ENCODE data around the gene ACOXL.

The ACOXL gene

GRCh38 chr2:110828330-110828729 lies 96.0 kb downstream of the ACOXL start:
- no peak for DNase-seq (ENCODE audit: low read depth in 2 of 2)

GRCh38 chr2:110829413-110830146 lies 97.2 kb downstream of the ACOXL start:
- DNase-seq (ENCODE audit: low read depth in 2 of 2) = no peak

DNA sequence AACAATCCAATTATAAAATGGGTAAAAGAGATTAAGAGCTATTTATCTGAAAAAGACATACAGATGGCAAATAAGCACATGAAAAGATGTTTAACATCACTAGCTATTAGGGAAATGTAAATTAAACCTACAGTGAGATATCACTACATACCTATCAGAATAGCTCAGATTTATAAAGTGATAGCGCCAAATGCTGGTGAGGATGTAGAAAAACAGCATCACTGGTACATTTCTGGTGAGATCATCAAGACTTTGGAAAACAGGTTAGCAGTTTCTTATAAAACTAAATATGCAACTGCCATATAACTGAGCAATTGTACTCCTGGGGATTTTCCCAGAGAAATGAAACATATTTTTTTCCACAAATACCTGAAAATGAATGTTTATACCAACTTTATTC lies 100.4 kb downstream of the ACOXL start:
- no peak for DNase-seq (ENCODE audit: low read depth in 2 of 2)

GRCh38 chr2:110834134-110834827 lies 101.9 kb downstream of the ACOXL start:
- no peak for DNase-seq (ENCODE audit: low read depth in 2 of 2)

DNA sequence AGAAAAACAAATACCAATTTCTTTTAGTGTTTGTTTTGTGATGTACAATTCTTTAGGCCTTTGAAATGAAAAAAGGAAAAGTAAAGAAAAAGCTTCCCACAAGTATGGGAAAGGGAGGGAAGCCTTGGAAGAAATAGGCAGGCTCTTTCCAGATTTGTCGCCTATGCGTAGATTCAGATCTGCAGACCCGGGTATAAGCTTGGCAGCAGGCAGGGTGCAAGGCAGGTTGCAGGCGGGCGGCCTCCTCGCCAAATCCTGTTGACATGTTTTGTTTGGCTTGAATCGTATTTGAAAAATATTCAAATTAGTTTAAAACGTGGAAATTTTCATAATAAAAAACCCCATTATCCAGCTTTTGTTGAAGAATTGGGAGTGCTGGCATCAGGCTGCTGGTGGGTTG lies 104.3 kb downstream of the ACOXL start:
- no peak for DNase-seq (ENCODE audit: low read depth in 2 of 2)

- DNase-seq (ENCODE audit: low read depth in 2 of 2) = no peak
Measured at GRCh38 chr2:110837446-110838409, 105.4 kb downstream of the ACOXL start.

GRCh38 chr2:110838657-110839384 lies 106.4 kb downstream of the ACOXL start:
- DNase-seq (ENCODE audit: low read depth in 2 of 2) = no peak

- DNase-seq (ENCODE audit: low read depth in 2 of 2) = no peak
Measured at GRCh38 chr2:110840508-110840907, 108.1 kb downstream of the ACOXL start.

- DNase-seq (ENCODE audit: low read depth in 2 of 2) = no peak
Measured at GRCh38 chr2:110842048-110842447, 109.7 kb downstream of the ACOXL start.

GRCh38 chr2:110843496-110843895 lies 111.1 kb downstream of the ACOXL start:
- no peak for DNase-seq (ENCODE audit: low read depth in 2 of 2)

GRCh38 chr2:110843959-110844510 lies 111.7 kb downstream of the ACOXL start:
- DNase-seq (ENCODE audit: low read depth in 2 of 2) = no peak

GRCh38 chr2:110847651-110848050 lies 115.3 kb downstream of the ACOXL start:
- DNase-seq (ENCODE audit: low read depth in 2 of 2) = no peak

DNA sequence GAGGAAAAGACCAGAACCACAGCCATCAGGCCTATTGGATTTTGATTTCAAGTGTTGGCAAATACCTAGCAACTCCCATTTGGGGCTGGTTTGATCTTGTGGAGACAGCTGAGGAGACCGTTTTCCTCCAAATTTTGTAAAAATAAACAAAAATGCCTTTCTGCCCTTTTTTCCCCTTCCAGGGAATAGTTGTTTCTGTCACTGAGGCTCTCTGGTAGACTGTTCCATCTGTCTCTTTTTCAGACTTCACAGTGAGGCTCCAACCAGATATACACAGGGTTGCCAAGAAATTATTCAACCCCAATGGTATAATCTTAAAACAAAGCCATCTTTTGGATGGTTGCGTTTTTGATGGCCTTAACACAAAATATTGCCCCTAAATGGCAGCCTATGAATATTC lies 115.7 kb downstream of the ACOXL start:
- no peak for DNase-seq (ENCODE audit: low read depth in 2 of 2)

DNA sequence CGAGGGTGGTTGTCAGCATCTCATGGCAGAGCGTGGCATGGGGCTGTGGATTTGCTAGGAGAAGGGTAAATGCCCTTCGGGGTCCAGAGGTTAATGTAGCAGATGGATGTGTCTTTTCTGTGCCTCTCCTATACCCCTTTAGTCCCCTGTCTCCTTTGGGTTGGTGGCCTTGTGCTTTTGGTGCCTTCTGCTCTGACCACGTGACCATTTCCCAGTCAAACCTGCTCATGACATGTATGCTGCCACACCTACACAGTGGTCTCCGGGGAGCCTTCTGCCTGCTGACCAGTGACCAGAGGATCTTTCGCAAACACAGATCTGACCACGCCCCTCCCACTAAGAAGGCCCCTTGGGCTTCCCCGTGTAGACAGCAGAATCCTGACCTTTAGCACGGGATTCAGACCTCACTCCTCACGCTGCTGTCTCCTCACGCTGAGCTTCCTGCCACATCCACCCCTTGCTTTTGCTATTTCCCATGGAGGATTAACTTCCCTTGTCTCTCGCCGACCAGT lies 116.2 kb downstream of the ACOXL start:
- no peak for DNase-seq (ENCODE audit: low read depth in 2 of 2)

GRCh38 chr2:110851531-110851930 lies 119.2 kb downstream of the ACOXL start:
- DNase-seq (ENCODE audit: low read depth in 2 of 2) = no peak

DNA sequence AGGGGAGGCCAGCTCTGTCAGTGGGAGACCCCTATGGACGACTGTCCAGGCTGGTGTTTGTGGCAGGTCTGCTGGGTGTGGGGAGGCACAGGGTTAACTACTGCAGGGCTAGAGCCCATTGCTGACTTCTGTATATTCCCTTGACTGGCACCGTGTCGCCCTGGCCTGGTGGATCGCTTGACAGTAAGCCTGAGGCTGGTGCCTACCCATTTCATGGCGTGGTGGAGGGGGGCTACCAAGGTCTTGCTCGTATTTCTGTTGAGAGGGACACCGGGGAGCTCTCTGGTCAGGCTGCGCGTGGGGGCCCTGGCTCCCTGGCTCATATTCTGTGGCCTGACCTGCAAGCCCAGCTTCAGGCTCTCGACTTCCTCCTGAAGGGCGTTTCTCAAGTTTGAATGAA lies 119.7 kb downstream of the ACOXL start:
- no peak for DNase-seq (ENCODE audit: low read depth in 2 of 2)

GRCh38 chr2:110852541-110853263 lies 120.3 kb downstream of the ACOXL start:
- DNase-seq (ENCODE audit: low read depth in 2 of 2) = no peak

- DNase-seq (ENCODE audit: low read depth in 2 of 2) = peak in 1 of 2 donors; percentile 46
Measured at GRCh38 chr2:110853516-110853915, 121.1 kb downstream of the ACOXL start.

GRCh38 chr2:110853948-110854347 lies 121.6 kb downstream of the ACOXL start:
- no peak for DNase-seq (ENCODE audit: low read depth in 2 of 2)

GRCh38 chr2:110854355-110855081 lies 122.1 kb downstream of the ACOXL start:
- no peak for DNase-seq (ENCODE audit: low read depth in 2 of 2)

Measured in stimulated activated CD4-positive, alpha-beta T cell treated with anti-CD3 and anti-CD28 coated beads, Interleukin-4, amount 100 ng/mL, for 48 hours (primary cell).